GM18519 (cell line): ENCODE results near the gene ATP6V0C.
A peak's percentile ranks its signal among the peaks of the same experiment; 100 is the strongest.
"Not testable (repeated sequence)": the region's sequence is repeated elsewhere in the genome, so short reads cannot be mapped to it uniquely, and the experiment has no call there.

Experiments
- ATAC-seq: cut with Tn5 transposase; IDR thresholded peaks from one replicate; pipeline ENCODE4 v1.9.1; 2021; ENCODE audit warnings: mild to moderate bottlenecking, moderate library complexity; ENCODE audit not compliant: unreplicated experiment, low FRiP score

Gene ATP6V0C

GRCh38 chr16:2539192-2539844, 25.6 kb downstream of the ATP6V0C start:
- not testable (repeated sequence) for ATAC-seq

- not testable (repeated sequence) for ATAC-seq
These were observed 26.2 kb downstream of the ATP6V0C start for GRCh38 chr16:2539845-2540458.

- ATAC-seq: not testable (repeated sequence)
These were observed 27.2 kb downstream of the ATP6V0C start for GRCh38 chr16:2540912-2541311.

- not testable (repeated sequence) for ATAC-seq
These were observed 27.7 kb downstream of the ATP6V0C start for GRCh38 chr16:2541409-2541808.

GRCh38 chr16:2543771-2544170, 30.0 kb downstream of the ATP6V0C start:
- not testable (repeated sequence) for ATAC-seq

GRCh38 chr16:2550283-2550878, 36.6 kb downstream of the ATP6V0C start:
- not testable (repeated sequence) for ATAC-seq

- not testable (repeated sequence) for ATAC-seq
These were observed 37.7 kb downstream of the ATP6V0C start for GRCh38 chr16:2551420-2551889.

GRCh38 chr16:2554709-2555425, 41.1 kb downstream of the ATP6V0C start:
- not testable (repeated sequence) for ATAC-seq

- not testable (repeated sequence) for ATAC-seq
These were observed 43.4 kb downstream of the ATP6V0C start for GRCh38 chr16:2557150-2557549.

GRCh38 chr16:2560131-2560797, 46.5 kb downstream of the ATP6V0C start:
- ATAC-seq: not testable (repeated sequence)

- peak; percentile 43 for ATAC-seq
These were observed 47.0 kb downstream of the ATP6V0C start for GRCh38 chr16:2560798-2561133.

GRCh38 chr16:2567506-2567905, 53.8 kb downstream of the ATP6V0C start:
- not testable (repeated sequence) for ATAC-seq

- not testable (repeated sequence) for ATAC-seq
These were observed 54.8 kb downstream of the ATP6V0C start for GRCh38 chr16:2568573-2568972.
